A549 (cell line): ENCODE measurements around the gene ART1.

Source experiments
- CTCF ChIP-seq: fragments of >200 bp; sonication (Bioruptor Twin); formaldehyde crosslinking; IDR thresholded peaks from 3 replicates; pipeline ENCODE4 v1.5.1; 2016
- FOSL2 ChIP-seq, 2 experiments: fragments of 450-650 bp in 1 of 2; fragments of >200 bp in 1 of 2; sonication (Bioruptor Twin) in 1 of 2; formaldehyde crosslinking; IDR thresholded peaks; 2 replicates each; pipeline versions ENCODE4 v1.5.0 to v1.6.1; 2016 to 2020; ENCODE audit warnings: mild to moderate bottlenecking in 1 of 2, moderate library complexity in 1 of 2
- HOXA7 ChIP-seq: fragments of 250-450 bp; sonication (Bioruptor Pico); IDR thresholded peaks from 2 replicates; pipeline ENCODE4 v1.5.0; 2020; ENCODE audit warnings: mild to moderate bottlenecking, moderate library complexity
- MAZ ChIP-seq: fragments of 150-350 bp; IDR thresholded peaks from 2 replicates; pipeline ENCODE4 v1.6.1; 2014; ENCODE audit warnings: antibody characterized with exemption, low read depth, low read length, borderline replicate concordance
- MYC ChIP-seq: IDR thresholded peaks from 2 replicates; pipeline ENCODE4 v1.6.1; 2012; ENCODE audit warnings: mild to moderate bottlenecking, inconsistent platforms, low read length, improper control_type of control experiment, borderline replicate concordance
- NR3C1 ChIP-seq: fragments of >200 bp; sonication (Bioruptor Twin); formaldehyde crosslinking; IDR thresholded peaks from 3 replicates; pipeline ENCODE4 v1.6.1; 2017
- POLR2A ChIP-seq: IDR thresholded peaks from 2 replicates; pipeline ENCODE4 v1.6.1; 2012; ENCODE audit warnings: mild to moderate bottlenecking, low read length
- RAD21 ChIP-seq, 2 experiments: fragments of >200 bp in 1 of 2; sonication (Bioruptor Twin) in 1 of 2; formaldehyde crosslinking in 1 of 2; IDR thresholded peaks in 1 of 2; conservative IDR thresholded peaks in 1 of 2; 2 replicates in 1 of 2; 3 replicates in 1 of 2; pipeline ENCODE4 v1.6.1; 2012 to 2018; ENCODE audit warnings: inconsistent platforms in 1 of 2
- SREBF2 ChIP-seq: fragments of 450-650 bp; IDR thresholded peaks from 2 replicates; pipeline ENCODE4 v1.6.1; 2014; ENCODE audit warnings: mild to moderate bottlenecking, moderate library complexity
- TF ChIP-seq, protein P1 (sequence below): IDR thresholded peaks from 2 replicates; pipeline ENCODE4 v1.6.1; 2012
- TF ChIP-seq, protein P2 (sequence below): fragments of 450-650 bp; IDR thresholded peaks from 2 replicates; pipeline ENCODE4 v1.6.1; 2014; ENCODE audit warnings: antibody characterized with exemption
- TF ChIP-seq, protein P3 (sequence below): fragments of 200-600 bp; sonication (generic); IDR thresholded peaks from 2 replicates; pipeline ENCODE4 v1.6.1; 2016; ENCODE audit warnings: antibody characterized with exemption, mild to moderate bottlenecking, moderate library complexity

- TF ChIP-seq, protein P1, sequence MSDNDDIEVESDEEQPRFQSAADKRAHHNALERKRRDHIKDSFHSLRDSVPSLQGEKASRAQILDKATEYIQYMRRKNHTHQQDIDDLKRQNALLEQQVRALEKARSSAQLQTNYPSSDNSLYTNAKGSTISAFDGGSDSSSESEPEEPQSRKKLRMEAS, result no peak
- TF ChIP-seq NR3C1 (no peak), CTCF (no peak), MAZ (no peak), FOSL2 (IDR thresholded peaks at IDR 0.05) (no peak), FOSL2 (CRISPR knock-in tag; IDR thresholded peaks at IDR 0.05) (no peak), SREBF2 (no peak), HOXA7 (CRISPR knock-in tag) (no peak), RAD21 (conservative IDR thresholded peaks at IDR 0.05 in 1 of 2, IDR thresholded peaks at IDR 0.05 in 1 of 2) (no peak), POLR2A (no peak), MYC (no peak)
- TF ChIP-seq, protein P2, sequence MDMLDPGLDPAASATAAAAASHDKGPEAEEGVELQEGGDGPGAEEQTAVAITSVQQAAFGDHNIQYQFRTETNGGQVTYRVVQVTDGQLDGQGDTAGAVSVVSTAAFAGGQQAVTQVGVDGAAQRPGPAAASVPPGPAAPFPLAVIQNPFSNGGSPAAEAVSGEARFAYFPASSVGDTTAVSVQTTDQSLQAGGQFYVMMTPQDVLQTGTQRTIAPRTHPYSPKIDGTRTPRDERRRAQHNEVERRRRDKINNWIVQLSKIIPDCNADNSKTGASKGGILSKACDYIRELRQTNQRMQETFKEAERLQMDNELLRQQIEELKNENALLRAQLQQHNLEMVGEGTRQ, result no peak
- TF ChIP-seq, protein P3, sequence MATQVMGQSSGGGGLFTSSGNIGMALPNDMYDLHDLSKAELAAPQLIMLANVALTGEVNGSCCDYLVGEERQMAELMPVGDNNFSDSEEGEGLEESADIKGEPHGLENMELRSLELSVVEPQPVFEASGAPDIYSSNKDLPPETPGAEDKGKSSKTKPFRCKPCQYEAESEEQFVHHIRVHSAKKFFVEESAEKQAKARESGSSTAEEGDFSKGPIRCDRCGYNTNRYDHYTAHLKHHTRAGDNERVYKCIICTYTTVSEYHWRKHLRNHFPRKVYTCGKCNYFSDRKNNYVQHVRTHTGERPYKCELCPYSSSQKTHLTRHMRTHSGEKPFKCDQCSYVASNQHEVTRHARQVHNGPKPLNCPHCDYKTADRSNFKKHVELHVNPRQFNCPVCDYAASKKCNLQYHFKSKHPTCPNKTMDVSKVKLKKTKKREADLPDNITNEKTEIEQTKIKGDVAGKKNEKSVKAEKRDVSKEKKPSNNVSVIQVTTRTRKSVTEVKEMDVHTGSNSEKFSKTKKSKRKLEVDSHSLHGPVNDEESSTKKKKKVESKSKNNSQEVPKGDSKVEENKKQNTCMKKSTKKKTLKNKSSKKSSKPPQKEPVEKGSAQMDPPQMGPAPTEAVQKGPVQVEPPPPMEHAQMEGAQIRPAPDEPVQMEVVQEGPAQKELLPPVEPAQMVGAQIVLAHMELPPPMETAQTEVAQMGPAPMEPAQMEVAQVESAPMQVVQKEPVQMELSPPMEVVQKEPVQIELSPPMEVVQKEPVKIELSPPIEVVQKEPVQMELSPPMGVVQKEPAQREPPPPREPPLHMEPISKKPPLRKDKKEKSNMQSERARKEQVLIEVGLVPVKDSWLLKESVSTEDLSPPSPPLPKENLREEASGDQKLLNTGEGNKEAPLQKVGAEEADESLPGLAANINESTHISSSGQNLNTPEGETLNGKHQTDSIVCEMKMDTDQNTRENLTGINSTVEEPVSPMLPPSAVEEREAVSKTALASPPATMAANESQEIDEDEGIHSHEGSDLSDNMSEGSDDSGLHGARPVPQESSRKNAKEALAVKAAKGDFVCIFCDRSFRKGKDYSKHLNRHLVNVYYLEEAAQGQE, result no peak
These were observed 62.2 kb downstream of the ART1 start for GRCh38 chr11:3707176-3707575.
